ENCODE results near the gene EEF2K.

DNA sequence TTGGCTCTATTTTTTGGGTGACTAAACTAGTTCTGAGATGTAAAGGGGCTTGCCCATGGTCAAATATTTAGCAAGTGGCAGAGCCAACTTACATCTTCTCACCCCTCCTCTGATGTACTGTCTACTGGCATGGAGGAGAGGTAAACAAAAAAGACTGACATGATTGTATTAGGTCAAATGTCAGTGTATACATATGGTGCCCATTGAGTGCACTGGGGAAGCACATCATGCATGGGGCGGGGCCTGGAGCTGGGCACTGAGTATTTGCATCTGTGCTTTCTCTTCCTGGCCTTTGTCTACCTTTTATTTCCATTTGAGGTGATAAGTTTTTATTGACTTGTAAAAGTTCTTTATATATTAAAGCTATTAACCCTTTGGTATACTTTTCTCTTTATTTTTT lies 68.8 kb downstream of the EEF2K start:
- TF ChIP-seq, protein P1, sequence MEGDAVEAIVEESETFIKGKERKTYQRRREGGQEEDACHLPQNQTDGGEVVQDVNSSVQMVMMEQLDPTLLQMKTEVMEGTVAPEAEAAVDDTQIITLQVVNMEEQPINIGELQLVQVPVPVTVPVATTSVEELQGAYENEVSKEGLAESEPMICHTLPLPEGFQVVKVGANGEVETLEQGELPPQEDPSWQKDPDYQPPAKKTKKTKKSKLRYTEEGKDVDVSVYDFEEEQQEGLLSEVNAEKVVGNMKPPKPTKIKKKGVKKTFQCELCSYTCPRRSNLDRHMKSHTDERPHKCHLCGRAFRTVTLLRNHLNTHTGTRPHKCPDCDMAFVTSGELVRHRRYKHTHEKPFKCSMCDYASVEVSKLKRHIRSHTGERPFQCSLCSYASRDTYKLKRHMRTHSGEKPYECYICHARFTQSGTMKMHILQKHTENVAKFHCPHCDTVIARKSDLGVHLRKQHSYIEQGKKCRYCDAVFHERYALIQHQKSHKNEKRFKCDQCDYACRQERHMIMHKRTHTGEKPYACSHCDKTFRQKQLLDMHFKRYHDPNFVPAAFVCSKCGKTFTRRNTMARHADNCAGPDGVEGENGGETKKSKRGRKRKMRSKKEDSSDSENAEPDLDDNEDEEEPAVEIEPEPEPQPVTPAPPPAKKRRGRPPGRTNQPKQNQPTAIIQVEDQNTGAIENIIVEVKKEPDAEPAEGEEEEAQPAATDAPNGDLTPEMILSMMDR (IDR thresholded peaks at IDR 0.05 in 4 of 5, conservative IDR thresholded peaks at IDR 0.05 in 1 of 5): no peak
- no peak for TF ChIP-seq POLR2A (IDR thresholded peaks at IDR 0.05)

Data from gastrocnemius medialis (tissue), 4 donors.